Sigmoid colon (tissue), 3 donors: ENCODE data around the gene DGKQ.

Experiments used
- POLR2A ChIP-seq, 2 donors: fragments of 450-650 bp; IDR thresholded peaks; one replicate each; pipeline ENCODE4 v1.6.1; 2016; ENCODE audit warnings: antibody characterized with exemption in 2 of 2, mild to moderate bottlenecking in 2 of 2, moderate library complexity in 2 of 2
- TF ChIP-seq, protein P1 (sequence below), 4 experiments: fragments of 450-650 bp in 3 of 4; fragments of 200-600 bp in 1 of 4; IDR thresholded peaks; one replicate each; pipeline ENCODE4 v1.5.1; 2016 to 2019; ENCODE audit warnings: antibody characterized with exemption in 4 of 4, mild to moderate bottlenecking in 3 of 4, moderate library complexity in 2 of 4

DNA sequence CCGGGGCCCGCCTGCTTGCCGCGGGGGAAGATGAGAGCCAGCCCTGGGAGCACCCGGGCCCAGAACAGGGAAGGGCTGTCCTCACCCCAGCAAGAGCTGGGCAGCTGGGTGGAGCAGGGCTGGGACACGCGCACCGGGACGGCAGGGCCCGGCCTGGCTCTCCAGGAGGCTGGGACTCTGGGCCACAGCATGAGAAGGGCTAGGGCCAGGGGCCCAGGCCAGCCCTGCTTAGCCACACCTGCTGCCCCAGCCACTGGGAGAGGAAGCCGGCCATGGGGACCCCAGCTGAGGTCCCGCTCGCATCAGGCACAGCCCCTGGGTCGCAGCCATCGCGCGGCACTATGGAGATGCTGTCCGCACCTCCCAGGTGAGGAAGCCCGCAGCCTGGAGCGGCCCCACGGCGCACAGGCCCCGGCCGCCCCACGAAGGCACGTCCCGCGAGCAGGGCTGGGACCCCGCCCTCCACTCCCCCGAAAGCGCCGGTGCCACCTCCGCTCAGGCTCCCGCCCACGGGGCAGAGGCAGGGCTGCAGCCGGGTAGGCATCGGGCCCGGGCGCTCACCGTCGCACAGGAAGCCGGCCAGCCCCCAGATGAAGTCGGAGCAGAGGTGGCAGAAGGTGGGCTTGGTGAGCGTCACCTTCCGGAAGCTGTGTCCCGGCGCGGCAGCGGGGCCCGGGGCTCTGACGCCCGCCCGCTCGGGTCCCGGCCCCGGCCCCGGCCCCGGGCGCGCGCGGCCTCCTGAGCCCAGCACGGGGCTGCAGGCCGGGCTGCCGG is 531 bp downstream of the DGKQ start:
- TF ChIP-seq, protein P1, sequence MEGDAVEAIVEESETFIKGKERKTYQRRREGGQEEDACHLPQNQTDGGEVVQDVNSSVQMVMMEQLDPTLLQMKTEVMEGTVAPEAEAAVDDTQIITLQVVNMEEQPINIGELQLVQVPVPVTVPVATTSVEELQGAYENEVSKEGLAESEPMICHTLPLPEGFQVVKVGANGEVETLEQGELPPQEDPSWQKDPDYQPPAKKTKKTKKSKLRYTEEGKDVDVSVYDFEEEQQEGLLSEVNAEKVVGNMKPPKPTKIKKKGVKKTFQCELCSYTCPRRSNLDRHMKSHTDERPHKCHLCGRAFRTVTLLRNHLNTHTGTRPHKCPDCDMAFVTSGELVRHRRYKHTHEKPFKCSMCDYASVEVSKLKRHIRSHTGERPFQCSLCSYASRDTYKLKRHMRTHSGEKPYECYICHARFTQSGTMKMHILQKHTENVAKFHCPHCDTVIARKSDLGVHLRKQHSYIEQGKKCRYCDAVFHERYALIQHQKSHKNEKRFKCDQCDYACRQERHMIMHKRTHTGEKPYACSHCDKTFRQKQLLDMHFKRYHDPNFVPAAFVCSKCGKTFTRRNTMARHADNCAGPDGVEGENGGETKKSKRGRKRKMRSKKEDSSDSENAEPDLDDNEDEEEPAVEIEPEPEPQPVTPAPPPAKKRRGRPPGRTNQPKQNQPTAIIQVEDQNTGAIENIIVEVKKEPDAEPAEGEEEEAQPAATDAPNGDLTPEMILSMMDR (IDR thresholded peaks at IDR 0.05) = no peak
- no peak for TF ChIP-seq POLR2A (IDR thresholded peaks at IDR 0.05)
